Activated CD4-positive, alpha-beta T cell treated with anti-CD3 and anti-CD28 coated beads, Interleukin-2, amount 10 ng/mL, durations not matched to agents 24 days and 14 days (primary cell): ENCODE measurements around the gene NSUN4. TPM values are rescaled to one million over a fixed set of nuclear protein-coding genes. Genes with fewer than 3 reads are reported as not detected.

Source experiments
- DNase-seq: peaks from one replicate; pipeline ENCODE4 v3.0.0; 2022
- H3K27ac Mint-ChIP-seq: one replicate; pipeline ENCODE4 v1.8.0; 2022; ENCODE audit warnings: mild to moderate bottlenecking, mixed read lengths
- H3K27me3 Mint-ChIP-seq: one replicate; pipeline ENCODE4 v1.8.0; 2022; ENCODE audit warnings: mixed read lengths
- H3K36me3 Mint-ChIP-seq: one replicate; pipeline ENCODE4 v1.8.0; 2022; ENCODE audit warnings: low read depth, mild to moderate bottlenecking, mixed read lengths
- H3K4me1 Mint-ChIP-seq: one replicate; pipeline ENCODE4 v1.8.0; 2021; ENCODE audit warnings: mixed read lengths
- H3K4me3 Mint-ChIP-seq: one replicate; pipeline ENCODE4 v1.8.0; 2022; ENCODE audit warnings: mild to moderate bottlenecking, moderate library complexity, mixed read lengths
- H3K9me3 Mint-ChIP-seq: one replicate; pipeline ENCODE4 v1.8.0; 2021; ENCODE audit warnings: mixed read lengths
- intact Hi-C: fragments of 100-400 bp; cut with micrococcal nuclease; formaldehyde crosslinking; loops from one replicate; pipeline ENCODE4 v1.15.1; 2023
- total RNA-seq: library from RNA; stranded (reverse); gene quantifications from 2 replicates; pipeline ENCODE4 v1.2.3, GENCODE V29; 2022

The NSUN4 gene
- total RNA-seq, 1 donor from 2014 or later: 46.5 TPM

- H3K4me3 Mint-ChIP-seq: no peak overlapping the region
- H3K9me3 Mint-ChIP-seq: no peaks in the 10 kb centered on the region
- no peaks in the 10 kb centered on the region for H3K4me1 Mint-ChIP-seq
- no peaks in the 10 kb centered on the region for H3K36me3 Mint-ChIP-seq
- intact Hi-C loops: no loop called here
- DNase-seq: no peak
- no peak overlapping the region for H3K27ac Mint-ChIP-seq
- H3K27me3 Mint-ChIP-seq: peaks cover 19% of the 10 kb centered on the region
Measured at GRCh38 chr1:46400421-46400820, 59.8 kb downstream of the NSUN4 start.

- Mint-ChIP-seq H3K4me3 (no peak overlapping the region), H3K27ac (no peak overlapping the region), H3K4me1 (no peaks in the 10 kb centered on the region), H3K36me3 (no peaks in the 10 kb centered on the region), H3K9me3 (no peaks in the 10 kb centered on the region), H3K27me3 (peaks cover 14% of the 10 kb centered on the region)
- DNase-seq: no peak
- intact Hi-C loops: no loop called here
Measured at GRCh38 chr1:46401154-46401913, 60.7 kb downstream of the NSUN4 start.

GRCh38 chr1:46401964-46402626 lies 61.5 kb downstream of the NSUN4 start:
- H3K4me3 Mint-ChIP-seq: no peak overlapping the region
- H3K36me3 Mint-ChIP-seq: no peaks in the 10 kb centered on the region
- H3K27me3 Mint-ChIP-seq: peaks cover 13% of the 10 kb centered on the region
- no peak for DNase-seq
- no peaks in the 10 kb centered on the region for H3K9me3 Mint-ChIP-seq
- no peaks in the 10 kb centered on the region for H3K4me1 Mint-ChIP-seq
- no peak overlapping the region for H3K27ac Mint-ChIP-seq
- intact Hi-C loops: no loop called here

GRCh38 chr1:46403916-46404315 lies 63.3 kb downstream of the NSUN4 start:
- no peaks in the 10 kb centered on the region for H3K9me3 Mint-ChIP-seq
- no peaks in the 10 kb centered on the region for H3K4me1 Mint-ChIP-seq
- peaks cover 8% of the 10 kb centered on the region for H3K27me3 Mint-ChIP-seq
- intact Hi-C loops: no loop called here
- no peak overlapping the region for H3K27ac Mint-ChIP-seq
- no peak overlapping the region for H3K4me3 Mint-ChIP-seq
- H3K36me3 Mint-ChIP-seq: no peaks in the 10 kb centered on the region
- DNase-seq: no peak

- H3K27ac Mint-ChIP-seq: no peak overlapping the region
- no peaks in the 10 kb centered on the region for H3K9me3 Mint-ChIP-seq
- intact Hi-C loops: no loop called here
- DNase-seq: no peak
- no peaks in the 10 kb centered on the region for H3K36me3 Mint-ChIP-seq
- no peaks in the 10 kb centered on the region for H3K4me1 Mint-ChIP-seq
- no peak overlapping the region for H3K4me3 Mint-ChIP-seq
- peaks cover 3% of the 10 kb centered on the region for H3K27me3 Mint-ChIP-seq
Measured at GRCh38 chr1:46404482-46405196, 64.0 kb downstream of the NSUN4 start.

GRCh38 chr1:46405197-46405555 lies 64.6 kb downstream of the NSUN4 start:
- Mint-ChIP-seq H3K9me3 (no peaks in the 10 kb centered on the region), H3K4me3 (no peak overlapping the region), H3K27me3 (no peaks in the 10 kb centered on the region), H3K36me3 (no peaks in the 10 kb centered on the region), H3K27ac (no peak overlapping the region), H3K4me1 (no peaks in the 10 kb centered on the region)
- DNase-seq: no peak
- intact Hi-C loops: no loop called here

GRCh38 chr1:46405724-46406123 lies 65.1 kb downstream of the NSUN4 start:
- Mint-ChIP-seq H3K9me3 (no peaks in the 10 kb centered on the region), H3K27me3 (no peaks in the 10 kb centered on the region), H3K36me3 (no peaks in the 10 kb centered on the region), H3K27ac (no peak overlapping the region), H3K4me3 (no peak overlapping the region), H3K4me1 (no peaks in the 10 kb centered on the region)
- DNase-seq: no peak
- intact Hi-C loops: no loop called here

- intact Hi-C loops: no loop called here
- Mint-ChIP-seq H3K27ac (no peak overlapping the region), H3K4me1 (no peaks in the 10 kb centered on the region), H3K4me3 (no peak overlapping the region), H3K36me3 (no peaks in the 10 kb centered on the region), H3K9me3 (no peaks in the 10 kb centered on the region), H3K27me3 (no peaks in the 10 kb centered on the region)
- no peak for DNase-seq
Measured at GRCh38 chr1:46406881-46407608, 66.4 kb downstream of the NSUN4 start.

- Mint-ChIP-seq H3K4me1 (no peaks in the 10 kb centered on the region), H3K4me3 (no peak overlapping the region), H3K27ac (no peak overlapping the region), H3K36me3 (no peaks in the 10 kb centered on the region), H3K9me3 (no peaks in the 10 kb centered on the region), H3K27me3 (no peaks in the 10 kb centered on the region)
- intact Hi-C loops: no loop called here
- DNase-seq: no peak
Measured at GRCh38 chr1:46407636-46408035, 67.0 kb downstream of the NSUN4 start.

- Mint-ChIP-seq H3K27me3 (no peaks in the 10 kb centered on the region), H3K4me3 (no peak overlapping the region), H3K36me3 (no peaks in the 10 kb centered on the region), H3K9me3 (no peaks in the 10 kb centered on the region), H3K4me1 (no peaks in the 10 kb centered on the region), H3K27ac (no peak overlapping the region)
- intact Hi-C loops: no loop called here
- DNase-seq: no peak
Measured at GRCh38 chr1:46408356-46409062, 67.9 kb downstream of the NSUN4 start.

GRCh38 chr1:46409063-46409372 lies 68.4 kb downstream of the NSUN4 start:
- H3K27ac Mint-ChIP-seq: no peak overlapping the region
- no peaks in the 10 kb centered on the region for H3K27me3 Mint-ChIP-seq
- H3K36me3 Mint-ChIP-seq: no peaks in the 10 kb centered on the region
- intact Hi-C loops: no loop called here
- no peak overlapping the region for H3K4me3 Mint-ChIP-seq
- H3K9me3 Mint-ChIP-seq: no peaks in the 10 kb centered on the region
- no peaks in the 10 kb centered on the region for H3K4me1 Mint-ChIP-seq
- DNase-seq: no peak

- Mint-ChIP-seq H3K9me3 (no peaks in the 10 kb centered on the region), H3K27ac (no peak overlapping the region), H3K36me3 (no peaks in the 10 kb centered on the region), H3K4me3 (no peak overlapping the region), H3K27me3 (no peaks in the 10 kb centered on the region), H3K4me1 (no peaks in the 10 kb centered on the region)
- intact Hi-C loops: no loop called here
- no peak for DNase-seq
Measured at GRCh38 chr1:46410156-46411009, 69.8 kb downstream of the NSUN4 start.

GRCh38 chr1:46411010-46411405 lies 70.4 kb downstream of the NSUN4 start:
- no peak for DNase-seq
- H3K27ac Mint-ChIP-seq: no peak overlapping the region
- no peaks in the 10 kb centered on the region for H3K36me3 Mint-ChIP-seq
- H3K4me3 Mint-ChIP-seq: no peak overlapping the region
- no peaks in the 10 kb centered on the region for H3K4me1 Mint-ChIP-seq
- intact Hi-C loops: no loop called here
- H3K27me3 Mint-ChIP-seq: no peaks in the 10 kb centered on the region
- no peaks in the 10 kb centered on the region for H3K9me3 Mint-ChIP-seq
